Measurements from ENCODE around the gene RP2.

The RP2 gene

GRCh38 chrX:46792810-46793188, 44.0 kb upstream of the RP2 start:
- Histone ChIP-seq H3K27ac (ENCODE audit: low read depth, low read length) (no peak overlapping the region), H3K27me3 (ENCODE audit: low read length) (no peaks in the 10 kb centered on the region), H3F3A (ENCODE audit: insufficient read depth) (no peaks in the 10 kb centered on the region), H3K4me3 (ENCODE audit: insufficient read depth, low read length, poor library complexity, severe bottlenecking) (no peak overlapping the region), H2AFZ (ENCODE audit: low read depth, low read length, severe bottlenecking) (no peak overlapping the region), H3K4me2 (ENCODE audit: low read depth, low read length, poor library complexity, severe bottlenecking) (no peak overlapping the region), H4K20me1 (ENCODE audit: low read depth, low read length) (no peaks in the 10 kb centered on the region), H3K9ac (ENCODE audit: low read length) (no peak overlapping the region), H3K9me3 (ENCODE audit: insufficient read depth, low read length) (no peaks in the 10 kb centered on the region), H3K9me2 (replicated peaks; ENCODE audit: insufficient read depth, low read length) (no peaks in the 10 kb centered on the region), H3K79me2 (ENCODE audit: insufficient read depth, low read length) (no peaks in the 10 kb centered on the region), H3K36me3 (ENCODE audit: low read length) (no peaks in the 10 kb centered on the region)
- TF ChIP-seq EZH2phosphoT487 (conservative IDR thresholded peaks at IDR 0.05; ENCODE audit: low read length) (no peak), CTCF (IDR thresholded peaks at IDR 0.05; ENCODE audit: insufficient read depth, low read length, poor library complexity, severe bottlenecking) (no peak)

- Histone ChIP-seq H3F3A (ENCODE audit: insufficient read depth) (no peaks in the 10 kb centered on the region), H3K79me2 (ENCODE audit: insufficient read depth, low read length) (no peaks in the 10 kb centered on the region), H2AFZ (ENCODE audit: low read depth, low read length, severe bottlenecking) (no peak overlapping the region), H3K4me2 (ENCODE audit: low read depth, low read length, poor library complexity, severe bottlenecking) (no peak overlapping the region), H3K36me3 (ENCODE audit: low read length) (no peaks in the 10 kb centered on the region), H4K20me1 (ENCODE audit: low read depth, low read length) (no peaks in the 10 kb centered on the region), H3K9me2 (replicated peaks; ENCODE audit: insufficient read depth, low read length) (no peaks in the 10 kb centered on the region), H3K4me3 (ENCODE audit: insufficient read depth, low read length, poor library complexity, severe bottlenecking) (no peak overlapping the region), H3K27ac (ENCODE audit: low read depth, low read length) (no peak overlapping the region), H3K9ac (ENCODE audit: low read length) (no peak overlapping the region), H3K9me3 (ENCODE audit: insufficient read depth, low read length) (no peaks in the 10 kb centered on the region), H3K27me3 (ENCODE audit: low read length) (no peaks in the 10 kb centered on the region)
- TF ChIP-seq EZH2phosphoT487 (conservative IDR thresholded peaks at IDR 0.05; ENCODE audit: low read length), result no peak
Measured at GRCh38 chrX:46793386-46794143, 43.3 kb upstream of the RP2 start.

GRCh38 chrX:46796574-46797191, 40.2 kb upstream of the RP2 start:
- no peaks in the 10 kb centered on the region for H4K20me1 ChIP-seq (ENCODE audit: low read depth, low read length)

More at GRCh38 chrX:46796574-46797191, 40.2 kb upstream of the RP2 start:
- H3K4me3 ChIP-seq (ENCODE audit: insufficient read depth, low read length, poor library complexity, severe bottlenecking), result no peak overlapping the region
- H3K27me3 ChIP-seq (ENCODE audit: low read length), result no peaks in the 10 kb centered on the region
- no peaks in the 10 kb centered on the region for H3K9me3 ChIP-seq (ENCODE audit: insufficient read depth, low read length)
- H3K4me2 ChIP-seq (ENCODE audit: low read depth, low read length, poor library complexity, severe bottlenecking), result no peak overlapping the region
- H2AFZ ChIP-seq (ENCODE audit: low read depth, low read length, severe bottlenecking), result no peak overlapping the region
- H3K9ac ChIP-seq (ENCODE audit: low read length), result no peak overlapping the region
- H3F3A ChIP-seq (ENCODE audit: insufficient read depth), result no peaks in the 10 kb centered on the region
- H3K9me2 ChIP-seq (replicated peaks; ENCODE audit: insufficient read depth, low read length), result no peaks in the 10 kb centered on the region
- H3K79me2 ChIP-seq (ENCODE audit: insufficient read depth, low read length), result no peaks in the 10 kb centered on the region
- no peak overlapping the region for H3K27ac ChIP-seq (ENCODE audit: low read depth, low read length)
- H3K36me3 ChIP-seq (ENCODE audit: low read length), result no peaks in the 10 kb centered on the region
- TF ChIP-seq CTCF (IDR thresholded peaks at IDR 0.05; ENCODE audit: insufficient read depth, low read length, poor library complexity, severe bottlenecking) (peak; percentile 52), EZH2phosphoT487 (conservative IDR thresholded peaks at IDR 0.05; ENCODE audit: low read length) (no peak)
